DND-41 (cell line): ENCODE data around the gene FEN1.

Experiments used
- ATAC-seq: fragments of 200-7000 bp; cut with Tn5 transposase; 3 replicates; pipeline ENCODE4 v1.9.1; 2021; ENCODE audit warnings: low read depth; ENCODE audit not compliant: insufficient read depth
- DNase-seq: peaks from one replicate; pipeline ENCODE4 v3.0.0-alpha.2; 2020
- H2AFZ ChIP-seq: 2 replicates; pipeline ENCODE4 v1.6.0; 2012; ENCODE audit warnings: low read depth, low read length
- H3K27ac ChIP-seq: 2 replicates; pipeline ENCODE4 v1.5.1; 2012; ENCODE audit warnings: low read length, inconsistent platforms
- H3K27me3 ChIP-seq: fragments of 200-600 bp; sonication (generic); 2 replicates; pipeline ENCODE4 v1.6.0; 2012; ENCODE audit warnings: low read length, mild to moderate bottlenecking, inconsistent platforms; ENCODE audit not compliant: insufficient read depth, poor library complexity
- H3K36me3 ChIP-seq: 2 replicates; pipeline ENCODE4 v1.5.1; 2012; ENCODE audit warnings: low read length, inconsistent platforms; ENCODE audit not compliant: insufficient read depth
- H3K4me1 ChIP-seq: 2 replicates; pipeline ENCODE4 v1.5.1; 2012; ENCODE audit warnings: mild to moderate bottlenecking, low read length; ENCODE audit not compliant: insufficient read depth
- H3K4me2 ChIP-seq: 2 replicates; pipeline ENCODE4 v1.6.0; 2012; ENCODE audit warnings: mild to moderate bottlenecking, moderate library complexity, low read length, inconsistent platforms; ENCODE audit not compliant: insufficient read depth
- H3K4me3 ChIP-seq, 2 experiments: fragments of 200-600 bp in 1 of 2; shearing (Covaris generic) in 1 of 2; 2 replicates each; pipeline ENCODE4 v1.5.1; 2012 to 2016; ENCODE audit warnings: inconsistent platforms in 2 of 2, low read length in 2 of 2, mild to moderate bottlenecking in 2 of 2, low read depth in 1 of 2, moderate library complexity in 1 of 2
- H3K79me2 ChIP-seq: 2 replicates; pipeline ENCODE4 v1.6.0; 2012; ENCODE audit warnings: low read length, inconsistent platforms; ENCODE audit not compliant: insufficient read depth
- H3K9ac ChIP-seq: 2 replicates; pipeline ENCODE4 v1.6.0; 2012; ENCODE audit warnings: low read depth, mild to moderate bottlenecking, inconsistent platforms, low read length, moderate library complexity
- H3K9me3 ChIP-seq: 2 replicates; pipeline ENCODE4 v1.5.1; 2012; ENCODE audit warnings: low read length, moderate library complexity, mild to moderate bottlenecking, inconsistent platforms; ENCODE audit not compliant: insufficient read depth, severe bottlenecking
- H4K20me1 ChIP-seq: 2 replicates; pipeline ENCODE4 v1.6.0; 2012; ENCODE audit warnings: low read length; ENCODE audit not compliant: insufficient read depth
- EZH2 ChIP-seq: IDR thresholded peaks from 3 replicates; pipeline ENCODE4 v1.6.1; 2012; ENCODE audit warnings: borderline replicate concordance, low read depth, mild to moderate bottlenecking, moderate library complexity, low read length, inconsistent platforms; ENCODE audit not compliant: severe bottlenecking
- TF ChIP-seq, protein P1 (sequence below): IDR thresholded peaks from 2 replicates; pipeline ENCODE4 v1.5.1; 2012; ENCODE audit warnings: borderline replicate concordance, low read length, moderate library complexity, mild to moderate bottlenecking; ENCODE audit not compliant: poor library complexity, severe bottlenecking; ENCODE audit errors: extremely low read depth

Gene FEN1

DNA sequence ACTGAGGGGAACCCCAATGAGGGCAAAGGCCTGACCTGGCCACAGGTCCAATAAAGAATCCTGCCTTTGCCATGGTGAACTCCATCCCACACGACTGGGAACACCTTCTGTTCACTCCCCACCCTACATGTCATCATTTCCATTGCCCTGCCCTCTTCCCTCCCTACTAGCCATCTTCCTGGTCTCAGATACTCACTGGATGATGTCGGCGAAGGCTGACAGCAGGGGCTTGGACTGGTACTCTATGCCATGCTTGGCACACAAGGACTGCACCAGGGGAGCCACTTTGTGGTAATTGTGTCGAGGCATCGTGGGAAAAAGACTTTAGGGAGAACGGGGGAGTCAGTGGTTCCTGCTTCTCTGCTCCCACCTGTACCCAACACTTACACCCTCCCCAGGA, 9.9 kb downstream of the FEN1 start:
- H3K27me3 ChIP-seq: no peaks in the 10 kb centered on the region
- H3K27ac ChIP-seq: no peak overlapping the region
- H3K4me3 ChIP-seq: no peak overlapping the region
- no peak overlapping the region for H3K9ac ChIP-seq
- H3K36me3 ChIP-seq: peaks cover 93% of the 10 kb centered on the region
- H3K4me1 ChIP-seq: peaks cover 4% of the 10 kb centered on the region
- DNase-seq (no peak), ATAC-seq (no peak)
- peaks cover 89% of the 10 kb centered on the region for H3K79me2 ChIP-seq
- H3K9me3 ChIP-seq: no peaks in the 10 kb centered on the region
- H4K20me1 ChIP-seq: peaks cover 31% of the 10 kb centered on the region
- no peak overlapping the region for H2AFZ ChIP-seq
- H3K4me2 ChIP-seq: no peak overlapping the region
- no peak for TF ChIP-seq EZH2
- TF ChIP-seq, protein P1, sequence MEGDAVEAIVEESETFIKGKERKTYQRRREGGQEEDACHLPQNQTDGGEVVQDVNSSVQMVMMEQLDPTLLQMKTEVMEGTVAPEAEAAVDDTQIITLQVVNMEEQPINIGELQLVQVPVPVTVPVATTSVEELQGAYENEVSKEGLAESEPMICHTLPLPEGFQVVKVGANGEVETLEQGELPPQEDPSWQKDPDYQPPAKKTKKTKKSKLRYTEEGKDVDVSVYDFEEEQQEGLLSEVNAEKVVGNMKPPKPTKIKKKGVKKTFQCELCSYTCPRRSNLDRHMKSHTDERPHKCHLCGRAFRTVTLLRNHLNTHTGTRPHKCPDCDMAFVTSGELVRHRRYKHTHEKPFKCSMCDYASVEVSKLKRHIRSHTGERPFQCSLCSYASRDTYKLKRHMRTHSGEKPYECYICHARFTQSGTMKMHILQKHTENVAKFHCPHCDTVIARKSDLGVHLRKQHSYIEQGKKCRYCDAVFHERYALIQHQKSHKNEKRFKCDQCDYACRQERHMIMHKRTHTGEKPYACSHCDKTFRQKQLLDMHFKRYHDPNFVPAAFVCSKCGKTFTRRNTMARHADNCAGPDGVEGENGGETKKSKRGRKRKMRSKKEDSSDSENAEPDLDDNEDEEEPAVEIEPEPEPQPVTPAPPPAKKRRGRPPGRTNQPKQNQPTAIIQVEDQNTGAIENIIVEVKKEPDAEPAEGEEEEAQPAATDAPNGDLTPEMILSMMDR: no peak

DNA sequence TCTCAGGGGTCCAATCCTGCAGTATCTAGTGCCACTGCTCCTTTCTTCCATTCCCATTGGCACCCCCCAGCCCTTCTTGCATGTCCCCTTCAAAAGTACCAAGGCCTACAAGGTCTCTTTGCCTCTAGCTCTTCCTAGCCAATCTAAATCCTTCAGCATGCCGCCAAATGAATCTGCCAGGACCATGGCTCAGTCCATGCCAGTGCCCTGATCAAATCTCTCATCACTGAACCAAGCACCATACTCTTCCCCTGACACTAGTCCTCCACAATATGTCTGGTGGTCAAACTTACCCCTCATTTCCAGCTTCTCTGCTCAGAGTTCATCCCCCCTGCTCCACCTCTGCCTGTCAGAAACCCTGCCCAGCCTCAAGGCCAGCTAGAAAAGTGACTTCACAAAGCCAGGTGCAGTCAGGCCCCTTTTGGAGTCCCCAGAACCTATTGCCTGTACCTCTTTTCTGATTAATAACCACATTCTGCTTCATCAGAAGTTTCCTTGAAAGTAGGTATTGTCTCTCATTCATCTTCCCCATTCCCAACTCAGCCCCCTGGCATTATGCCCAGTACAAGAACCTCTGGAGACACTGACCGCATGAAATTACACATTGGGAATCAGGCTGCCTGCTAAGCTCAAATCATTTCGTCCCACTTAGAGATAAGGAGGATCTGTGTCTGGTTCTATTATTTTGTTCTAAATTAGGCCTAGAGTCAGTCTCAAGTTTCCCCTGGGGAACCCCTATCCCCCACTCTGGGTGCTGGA, 11.4 kb downstream of the FEN1 start:
- H3K4me1 ChIP-seq: no peaks in the 10 kb centered on the region
- H3K36me3 ChIP-seq: peaks cover 95% of the 10 kb centered on the region
- no peak overlapping the region for H3K9ac ChIP-seq
- DNase-seq: no peak
- H3K9me3 ChIP-seq: no peaks in the 10 kb centered on the region
- peaks cover 35% of the 10 kb centered on the region for H4K20me1 ChIP-seq
- H3K4me3 ChIP-seq: no peak overlapping the region
- H3K4me2 ChIP-seq: no peak overlapping the region
- TF ChIP-seq, protein P1: no peak
- TF ChIP-seq EZH2: no peak
- no peak overlapping the region for H3K27ac ChIP-seq
- no peaks in the 10 kb centered on the region for H3K27me3 ChIP-seq
- H3K79me2 ChIP-seq: peaks cover 87% of the 10 kb centered on the region
- no peak for ATAC-seq
- no peak overlapping the region for H2AFZ ChIP-seq

DNA sequence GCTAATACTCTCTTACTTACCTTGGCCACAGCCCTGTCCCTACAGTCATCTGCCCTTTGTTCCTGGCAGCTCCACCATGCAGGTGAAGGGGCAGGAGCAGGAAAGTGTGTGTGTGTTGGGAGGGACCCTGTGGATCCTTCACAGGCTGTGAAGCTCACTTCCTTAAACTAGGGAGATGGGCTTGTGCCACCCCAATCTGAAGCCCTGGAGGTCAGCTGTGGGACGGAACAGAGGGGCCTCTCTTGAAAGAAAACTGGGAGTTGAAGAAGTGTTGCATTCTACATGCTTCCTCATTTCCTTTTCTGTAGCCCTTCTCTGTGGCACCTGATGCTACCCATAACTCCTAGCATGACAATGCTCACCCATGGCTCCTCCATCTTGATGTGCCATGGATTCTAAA, 12.4 kb downstream of the FEN1 start:
- no peaks in the 10 kb centered on the region for H3K9me3 ChIP-seq
- H4K20me1 ChIP-seq: peaks cover 35% of the 10 kb centered on the region
- H3K27me3 ChIP-seq: no peaks in the 10 kb centered on the region
- no peak overlapping the region for H3K4me2 ChIP-seq
- peaks cover 87% of the 10 kb centered on the region for H3K79me2 ChIP-seq
- peaks cover 94% of the 10 kb centered on the region for H3K36me3 ChIP-seq
- DNase-seq (no peak), ATAC-seq (no peak)
- H3K27ac ChIP-seq: no peak overlapping the region
- TF ChIP-seq, protein P1: no peak
- TF ChIP-seq EZH2: no peak
- no peak overlapping the region for H3K9ac ChIP-seq
- no peak overlapping the region for H2AFZ ChIP-seq
- no peak overlapping the region for H3K4me3 ChIP-seq
- no peaks in the 10 kb centered on the region for H3K4me1 ChIP-seq
